Neural progenitor cell (in vitro differentiated cells): Measurements from ENCODE around the gene SLC28A3. TPM values are rescaled to one million over a fixed set of nuclear protein-coding genes. Genes with fewer than 3 reads are reported as not detected.

ENCODE experiments used
- DNase-seq: peaks from one replicate; pipeline ENCODE4 v3.0.0-alpha.2; 2016; ENCODE audit warnings: low spot score
- H2AFZ ChIP-seq: fragments of 200-600 bp; sonication (generic); replicated peaks from 2 replicates; pipeline ENCODE4 v1.6.1; 2016; ENCODE audit warnings: antibody characterized with exemption
- H3F3A ChIP-seq: fragments of 200-600 bp; sonication (generic); 2 replicates; pipeline ENCODE4 v1.6.1; 2016; ENCODE audit warnings: antibody characterized with exemption, low read depth
- H3K27ac ChIP-seq: fragments of 200-600 bp; sonication (generic); 2 replicates; pipeline ENCODE4 v1.5.1; 2016; ENCODE audit warnings: mild to moderate bottlenecking
- H3K27me3 ChIP-seq: fragments of 200-600 bp; sonication (generic); 2 replicates; pipeline ENCODE4 v1.6.1; 2016; ENCODE audit warnings: mild to moderate bottlenecking, moderate library complexity
- H3K36me3 ChIP-seq: fragments of 200-600 bp; sonication (generic); 2 replicates; pipeline ENCODE4 v1.5.1; 2016
- H3K4me1 ChIP-seq: fragments of 200-600 bp; sonication (generic); 2 replicates; pipeline ENCODE4 v1.6.1; 2016; ENCODE audit warnings: mixed run types
- H3K4me2 ChIP-seq: fragments of 200-600 bp; sonication (generic); 2 replicates; pipeline ENCODE4 v1.6.1; 2016
- H3K4me3 ChIP-seq: fragments of 200-600 bp; sonication (generic); 2 replicates; pipeline ENCODE4 v1.5.1; 2016
- H3K79me2 ChIP-seq: fragments of 200-600 bp; sonication (generic); 2 replicates; pipeline ENCODE4 v1.6.1; 2016; ENCODE audit warnings: low read depth
- H3K9ac ChIP-seq: fragments of 200-600 bp; sonication (generic); 2 replicates; pipeline ENCODE4 v1.6.1; 2016
- H3K9me3 ChIP-seq: fragments of 200-600 bp; sonication (generic); 2 replicates; pipeline ENCODE4 v1.5.1; 2016; ENCODE audit warnings: low read depth
- H4K20me1 ChIP-seq: fragments of 200-600 bp; sonication (generic); 2 replicates; pipeline ENCODE4 v1.6.1; 2016; ENCODE audit warnings: low read depth
- H3K27ac Mint-ChIP-seq: 3 replicates; pipeline ENCODE4 v1.8.0; 2021; ENCODE audit warnings: mixed read lengths
- H3K27me3 Mint-ChIP-seq: 2 replicates; pipeline ENCODE4 v1.8.0; 2022; ENCODE audit warnings: low read depth, mild to moderate bottlenecking, inconsistent platforms, moderate library complexity, mixed read lengths; ENCODE audit not compliant: insufficient read depth
- H3K36me3 Mint-ChIP-seq: 3 replicates; pipeline ENCODE4 v1.8.0; 2021; ENCODE audit warnings: mixed read lengths
- H3K4me1 Mint-ChIP-seq: 3 replicates; pipeline ENCODE4 v1.8.0; 2021; ENCODE audit warnings: mixed read lengths
- H3K4me3 Mint-ChIP-seq: 3 replicates; pipeline ENCODE4 v1.8.0; 2021; ENCODE audit warnings: mild to moderate bottlenecking, moderate library complexity, mixed read lengths
- H3K9me3 Mint-ChIP-seq: 3 replicates; pipeline ENCODE4 v1.8.0; 2020; ENCODE audit warnings: mixed read lengths
- CTCF ChIP-seq: fragments of 200-600 bp; sonication (generic); IDR thresholded peaks from 2 replicates; pipeline ENCODE4 v1.5.1; 2017; ENCODE audit warnings: antibody characterized with exemption, mild to moderate bottlenecking
- EZH2 ChIP-seq: fragments of 200-600 bp; sonication (generic); IDR thresholded peaks from 2 replicates; pipeline ENCODE4 v1.6.1; 2017; ENCODE audit warnings: antibody characterized with exemption, mild to moderate bottlenecking, moderate library complexity
- EZH2phosphoT487 ChIP-seq: fragments of 200-600 bp; sonication (generic); IDR thresholded peaks from 2 replicates; pipeline ENCODE4 v1.6.1; 2017; ENCODE audit warnings: antibody characterized with exemption
- total RNA-seq: library from RNA; depleted of rRNA; stranded (reverse); fragments of >200 nt; gene quantifications from 2 replicates; pipeline ENCODE4 v1.2.3, GENCODE V29; 2015; ENCODE audit warnings: low replicate concordance

Gene SLC28A3
- total RNA-seq, 1 donor from 2014 or later, result not detected

- no peaks in the 10 kb centered on the region for H3K4me1 Mint-ChIP-seq
- no peak for DNase-seq
- Histone ChIP-seq H3K4me3 (no peak overlapping the region), H3K27me3 (no peaks in the 10 kb centered on the region), H3K36me3 (no peaks in the 10 kb centered on the region), H3K4me1 (no peaks in the 10 kb centered on the region), H4K20me1 (no peaks in the 10 kb centered on the region), H3F3A (no peaks in the 10 kb centered on the region), H3K9ac (no peak overlapping the region), H3K4me2 (no peak overlapping the region), H3K27ac (no peak overlapping the region), H3K79me2 (no peaks in the 10 kb centered on the region), H3K9me3 (no peaks in the 10 kb centered on the region), H2AFZ (no peak overlapping the region)
- peaks cover 2% of the 10 kb centered on the region for H3K9me3 Mint-ChIP-seq
- no peaks in the 10 kb centered on the region for H3K27me3 Mint-ChIP-seq
- no peak overlapping the region for H3K4me3 Mint-ChIP-seq
- TF ChIP-seq CTCF (no peak), EZH2 (no peak), EZH2phosphoT487 (no peak)
- no peak overlapping the region for H3K27ac Mint-ChIP-seq
- no peaks in the 10 kb centered on the region for H3K36me3 Mint-ChIP-seq
Observed at GRCh38 chr9:84301851-84302250, 38.7 kb downstream of the SLC28A3 start.

GRCh38 chr9:84300271-84300670 is 40.3 kb downstream of the SLC28A3 start:
- no peak overlapping the region for H3K27ac ChIP-seq
- no peak for TF ChIP-seq EZH2phosphoT487
- TF ChIP-seq EZH2, result no peak
- TF ChIP-seq CTCF, result no peak
- Mint-ChIP-seq H3K4me1 (no peaks in the 10 kb centered on the region), H3K4me3 (no peak overlapping the region), H3K27me3 (no peaks in the 10 kb centered on the region), H3K27ac (no peak overlapping the region), H3K9me3 (no peaks in the 10 kb centered on the region), H3K36me3 (no peaks in the 10 kb centered on the region)
- no peaks in the 10 kb centered on the region for H3K36me3 ChIP-seq
- no peak overlapping the region for H3K9ac ChIP-seq
- H3F3A ChIP-seq, result no peaks in the 10 kb centered on the region
- no peaks in the 10 kb centered on the region for H4K20me1 ChIP-seq
- no peak for DNase-seq
- H3K4me3 ChIP-seq, result no peak overlapping the region
- H3K27me3 ChIP-seq, result no peaks in the 10 kb centered on the region
- no peaks in the 10 kb centered on the region for H3K4me1 ChIP-seq
- H3K9me3 ChIP-seq, result no peaks in the 10 kb centered on the region
- H3K4me2 ChIP-seq, result no peak overlapping the region
- no peak overlapping the region for H2AFZ ChIP-seq
- no peaks in the 10 kb centered on the region for H3K79me2 ChIP-seq

- Histone ChIP-seq H3K36me3 (no peaks in the 10 kb centered on the region), H3K27me3 (no peaks in the 10 kb centered on the region), H2AFZ (no peak overlapping the region), H3K27ac (no peak overlapping the region), H3K4me3 (no peak overlapping the region), H3K9ac (no peak overlapping the region), H3K4me1 (no peaks in the 10 kb centered on the region), H3F3A (no peaks in the 10 kb centered on the region), H4K20me1 (no peaks in the 10 kb centered on the region), H3K79me2 (no peaks in the 10 kb centered on the region), H3K9me3 (no peaks in the 10 kb centered on the region), H3K4me2 (no peak overlapping the region)
- no peak overlapping the region for H3K4me3 Mint-ChIP-seq
- no peaks in the 10 kb centered on the region for H3K36me3 Mint-ChIP-seq
- DNase-seq, result no peak
- TF ChIP-seq EZH2phosphoT487 (no peak), CTCF (no peak), EZH2 (no peak)
- H3K4me1 Mint-ChIP-seq, result peaks cover 5% of the 10 kb centered on the region
- no peaks in the 10 kb centered on the region for H3K27me3 Mint-ChIP-seq
- no peak overlapping the region for H3K27ac Mint-ChIP-seq
- H3K9me3 Mint-ChIP-seq, result no peaks in the 10 kb centered on the region
Observed at GRCh38 chr9:84297162-84297821, 43.3 kb downstream of the SLC28A3 start.
